ENCODE results near the gene ZNF490. TPM values are rescaled to one million over a fixed set of nuclear protein-coding genes. Genes with fewer than 3 reads are reported as not detected.

Gene ZNF490
- total and polyA plus RNA-seq, 10 of the 15 experiments (the other 5 are each of a cell fraction or from before 2014, with no cell fraction given), result 0.57 to 8.4 (median 3.2) TPM

DNA sequence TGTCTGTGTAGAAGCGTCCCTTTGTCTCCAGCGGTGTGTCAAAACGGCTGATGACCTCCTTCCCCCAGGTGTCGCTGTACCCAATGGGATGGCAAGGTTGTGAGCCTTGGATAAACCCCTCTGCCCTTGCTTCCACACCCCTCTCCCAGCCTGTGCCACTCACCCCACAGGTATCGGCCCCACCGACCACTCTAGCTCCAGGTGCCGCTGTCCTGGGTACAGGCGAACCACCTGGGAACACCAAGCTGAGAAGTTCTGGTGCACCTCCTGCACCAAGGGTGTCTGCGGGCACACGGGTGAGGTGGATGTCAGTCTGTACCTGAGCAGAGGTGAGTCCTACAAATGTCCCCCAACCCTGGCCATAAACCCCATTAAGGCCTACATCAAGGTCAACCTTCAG, 39.3 kb upstream of the ZNF490 start:
- no peak for DNase-seq (ENCODE audit: low read depth, low spot score)
- RAD21 ChIA-PET (ENCODE audit: unreplicated experiment), result no interaction called here
- Histone ChIP-seq H3K27me3 (replicated peaks in 1 of 2; ENCODE audit: control insufficient read depth in 2 of 2, insufficient read depth in 2 of 2, low read length in 1 of 2) (no peaks in the 10 kb centered on the region), H3K4me3 (no peak overlapping the region), H3K4me1 (ENCODE audit: control insufficient read depth, insufficient read depth, low read length) (no peaks in the 10 kb centered on the region), H3K9me3 (replicated peaks; ENCODE audit: control insufficient read depth, insufficient read depth, low read length) (no peaks in the 10 kb centered on the region; the same call in 2 of the 3 replicates), H3K9ac (ENCODE audit: control insufficient read depth, insufficient read depth, low read length) (no peak overlapping the region), H2AFZ (ENCODE audit: control insufficient read depth, low read depth, low read length) (no peak overlapping the region), H3K27ac (ENCODE audit: control insufficient read depth, insufficient read depth) (no peak overlapping the region), H4K20me1 (ENCODE audit: control insufficient read depth, insufficient read depth) (no peaks in the 10 kb centered on the region), H3K4me2 (ENCODE audit: control insufficient read depth, insufficient read depth) (no peak overlapping the region), H3K79me2 (ENCODE audit: control insufficient read depth, insufficient read depth, low read length) (no peaks in the 10 kb centered on the region), H3K36me3 (ENCODE audit: control insufficient read depth in 2 of 2, insufficient read depth in 2 of 2, low read length in 1 of 2) (peaks cover 6 to 11% of the 10 kb centered on the region in 2 experiments; a peak in 3 of 4 replicates)
- TF ChIP-seq ZNF274 (IDR thresholded peaks at IDR 0.05; ENCODE audit: insufficient read depth, insufficient read length) (no peak), BMI1 (IDR thresholded peaks at IDR 0.05; ENCODE audit: borderline replicate concordance) (no peak), ZBTB11 (CRISPR knock-in tag; IDR thresholded peaks at IDR 0.05) (no peak), POU2F2 (IDR thresholded peaks at IDR 0.05; ENCODE audit: borderline replicate concordance, low read depth, low read length) (no peak), BCLAF1 (IDR thresholded peaks at IDR 0.05) (no peak), NBN (IDR thresholded peaks at IDR 0.05) (no peak), PML (IDR thresholded peaks at IDR 0.05; ENCODE audit: low read length) (no peak), ZNF622 (IDR thresholded peaks at IDR 0.05) (no peak)
- TF ChIP-seq, protein P1, sequence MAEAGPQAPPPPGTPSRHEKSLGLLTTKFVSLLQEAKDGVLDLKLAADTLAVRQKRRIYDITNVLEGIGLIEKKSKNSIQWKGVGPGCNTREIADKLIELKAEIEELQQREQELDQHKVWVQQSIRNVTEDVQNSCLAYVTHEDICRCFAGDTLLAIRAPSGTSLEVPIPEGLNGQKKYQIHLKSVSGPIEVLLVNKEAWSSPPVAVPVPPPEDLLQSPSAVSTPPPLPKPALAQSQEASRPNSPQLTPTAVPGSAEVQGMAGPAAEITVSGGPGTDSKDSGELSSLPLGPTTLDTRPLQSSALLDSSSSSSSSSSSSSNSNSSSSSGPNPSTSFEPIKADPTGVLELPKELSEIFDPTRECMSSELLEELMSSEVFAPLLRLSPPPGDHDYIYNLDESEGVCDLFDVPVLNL (IDR thresholded peaks at IDR 0.05; ENCODE audit: low read depth, low read length), result no peak
- TF ChIP-seq, protein P2, sequence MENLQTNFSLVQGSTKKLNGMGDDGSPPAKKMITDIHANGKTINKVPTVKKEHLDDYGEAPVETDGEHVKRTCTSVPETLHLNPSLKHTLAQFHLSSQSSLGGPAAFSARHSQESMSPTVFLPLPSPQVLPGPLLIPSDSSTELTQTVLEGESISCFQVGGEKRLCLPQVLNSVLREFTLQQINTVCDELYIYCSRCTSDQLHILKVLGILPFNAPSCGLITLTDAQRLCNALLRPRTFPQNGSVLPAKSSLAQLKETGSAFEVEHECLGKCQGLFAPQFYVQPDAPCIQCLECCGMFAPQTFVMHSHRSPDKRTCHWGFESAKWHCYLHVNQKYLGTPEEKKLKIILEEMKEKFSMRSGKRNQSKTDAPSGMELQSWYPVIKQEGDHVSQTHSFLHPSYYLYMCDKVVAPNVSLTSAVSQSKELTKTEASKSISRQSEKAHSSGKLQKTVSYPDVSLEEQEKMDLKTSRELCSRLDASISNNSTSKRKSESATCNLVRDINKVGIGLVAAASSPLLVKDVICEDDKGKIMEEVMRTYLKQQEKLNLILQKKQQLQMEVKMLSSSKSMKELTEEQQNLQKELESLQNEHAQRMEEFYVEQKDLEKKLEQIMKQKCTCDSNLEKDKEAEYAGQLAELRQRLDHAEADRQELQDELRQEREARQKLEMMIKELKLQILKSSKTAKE (IDR thresholded peaks at IDR 0.05; ENCODE audit: low read depth, poor library complexity, severe bottlenecking), result no peak
- CTCF ChIA-PET, result no interaction called here
- 98% methylated on average over 10 of the region's 10 CpGs for WGBS (ENCODE audit: insufficient coverage, insufficient replicate concordance, low lambda C conversion rate, missing lambda C conversion rate)
- FAIRE-seq, result no peak
- in situ Hi-C loops (cut with MboI), result no loop called here
- BruUV-seq (replicated peaks), result no TSS peak
- ATAC-seq, result no peak
- intact Hi-C loops (cut with micrococcal nuclease; ENCODE audit: unreplicated experiment), result no loop called here
- SMC1A ChIA-PET (ENCODE audit: uncharacterized antibody, unreplicated experiment), result no interaction called here
- POLR2A ChIA-PET, result no interaction called here

All from GM12878 (cell line).